HL-60 (cell line): ENCODE data around the gene C3orf62.

Source experiments
- CTCF ChIP-seq: IDR thresholded peaks from one replicate; pipeline ENCODE4 v1.5.1; 2011; ENCODE audit warnings: low read length, control low read depth, inconsistent platforms; ENCODE audit not compliant: insufficient read depth
- GABPA ChIP-seq: IDR thresholded peaks from 2 replicates; pipeline ENCODE4 v1.6.1; 2012; ENCODE audit warnings: low read depth
- POLR2AphosphoS5 ChIP-seq: IDR thresholded peaks from 2 replicates; pipeline ENCODE4 v1.6.1; 2012; ENCODE audit warnings: low read depth
- SPI1 ChIP-seq: IDR thresholded peaks from 2 replicates; pipeline ENCODE4 v1.6.1; 2012; ENCODE audit warnings: low read depth, mild to moderate bottlenecking, borderline replicate concordance
- TF ChIP-seq, protein P1 (sequence below): IDR thresholded peaks from 2 replicates; pipeline ENCODE4 v1.6.1; 2012; ENCODE audit warnings: low read depth; ENCODE audit not compliant: insufficient replicate concordance

- no peak for TF ChIP-seq POLR2AphosphoS5
- no peak for TF ChIP-seq CTCF
- TF ChIP-seq GABPA, result no peak
- TF ChIP-seq, protein P1, sequence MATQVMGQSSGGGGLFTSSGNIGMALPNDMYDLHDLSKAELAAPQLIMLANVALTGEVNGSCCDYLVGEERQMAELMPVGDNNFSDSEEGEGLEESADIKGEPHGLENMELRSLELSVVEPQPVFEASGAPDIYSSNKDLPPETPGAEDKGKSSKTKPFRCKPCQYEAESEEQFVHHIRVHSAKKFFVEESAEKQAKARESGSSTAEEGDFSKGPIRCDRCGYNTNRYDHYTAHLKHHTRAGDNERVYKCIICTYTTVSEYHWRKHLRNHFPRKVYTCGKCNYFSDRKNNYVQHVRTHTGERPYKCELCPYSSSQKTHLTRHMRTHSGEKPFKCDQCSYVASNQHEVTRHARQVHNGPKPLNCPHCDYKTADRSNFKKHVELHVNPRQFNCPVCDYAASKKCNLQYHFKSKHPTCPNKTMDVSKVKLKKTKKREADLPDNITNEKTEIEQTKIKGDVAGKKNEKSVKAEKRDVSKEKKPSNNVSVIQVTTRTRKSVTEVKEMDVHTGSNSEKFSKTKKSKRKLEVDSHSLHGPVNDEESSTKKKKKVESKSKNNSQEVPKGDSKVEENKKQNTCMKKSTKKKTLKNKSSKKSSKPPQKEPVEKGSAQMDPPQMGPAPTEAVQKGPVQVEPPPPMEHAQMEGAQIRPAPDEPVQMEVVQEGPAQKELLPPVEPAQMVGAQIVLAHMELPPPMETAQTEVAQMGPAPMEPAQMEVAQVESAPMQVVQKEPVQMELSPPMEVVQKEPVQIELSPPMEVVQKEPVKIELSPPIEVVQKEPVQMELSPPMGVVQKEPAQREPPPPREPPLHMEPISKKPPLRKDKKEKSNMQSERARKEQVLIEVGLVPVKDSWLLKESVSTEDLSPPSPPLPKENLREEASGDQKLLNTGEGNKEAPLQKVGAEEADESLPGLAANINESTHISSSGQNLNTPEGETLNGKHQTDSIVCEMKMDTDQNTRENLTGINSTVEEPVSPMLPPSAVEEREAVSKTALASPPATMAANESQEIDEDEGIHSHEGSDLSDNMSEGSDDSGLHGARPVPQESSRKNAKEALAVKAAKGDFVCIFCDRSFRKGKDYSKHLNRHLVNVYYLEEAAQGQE, result no peak
- no peak for TF ChIP-seq SPI1
These were observed 25.6 kb upstream of the C3orf62 start for GRCh38 chr3:49302613-49303012.
